ENCODE results near the gene TSPAN18. TPM values are rescaled to one million over a fixed set of nuclear protein-coding genes. Genes with fewer than 3 reads are reported as not detected.

Gene TSPAN18
- total RNA-seq, 2 experiments from 2014 or later = 7.3 to 8.4 TPM

- no peak overlapping the region for H3K27ac Mint-ChIP-seq
- intact Hi-C loops (cut with micrococcal nuclease) = no loop called here
- no peaks in the 10 kb centered on the region for H3K36me3 Mint-ChIP-seq (ENCODE audit: low read depth)
- no peaks in the 10 kb centered on the region for H3K9me3 Mint-ChIP-seq
- no peak for DNase-seq
- no peaks in the 10 kb centered on the region for H3K27me3 Mint-ChIP-seq (ENCODE audit: low read depth)
- CTCF ChIA-PET = interaction anchor here (0.8 kb wide), 1 partner anchor 11 kb away, joined by 3 read pairs; no protein-coding TSS in a partner anchor
- no peak overlapping the region for H3K4me3 Mint-ChIP-seq
- H3K4me1 Mint-ChIP-seq (ENCODE audit: low read depth) = peaks cover 12% of the 10 kb centered on the region
Observed at GRCh38 chr11:44698252-44698912, 28.4 kb upstream of the TSPAN18 start.

GRCh38 chr11:44699497-44700408 lies 27.0 kb upstream of the TSPAN18 start:
- Mint-ChIP-seq H3K9me3 (peaks cover 5% of the 10 kb centered on the region), H3K27ac (no peak overlapping the region), H3K4me3 (no peak overlapping the region), H3K4me1 (ENCODE audit: low read depth) (peaks cover 9% of the 10 kb centered on the region), H3K27me3 (ENCODE audit: low read depth) (no peaks in the 10 kb centered on the region), H3K36me3 (ENCODE audit: low read depth) (no peaks in the 10 kb centered on the region)
- intact Hi-C loops (cut with micrococcal nuclease) = no loop called here
- CTCF ChIA-PET = no interaction called here
- no peak for DNase-seq

GRCh38 chr11:44701276-44701675 lies 25.5 kb upstream of the TSPAN18 start:
- peaks cover 5% of the 10 kb centered on the region for H3K9me3 Mint-ChIP-seq
- CTCF ChIA-PET = no interaction called here
- no peak overlapping the region for H3K27ac Mint-ChIP-seq
- intact Hi-C loops (cut with micrococcal nuclease) = no loop called here
- H3K4me3 Mint-ChIP-seq = no peak overlapping the region
- H3K27me3 Mint-ChIP-seq (ENCODE audit: low read depth) = no peaks in the 10 kb centered on the region
- H3K36me3 Mint-ChIP-seq (ENCODE audit: low read depth) = no peaks in the 10 kb centered on the region
- DNase-seq = no peak
- peaks cover 6% of the 10 kb centered on the region for H3K4me1 Mint-ChIP-seq (ENCODE audit: low read depth)

- Mint-ChIP-seq H3K27me3 (ENCODE audit: low read depth) (no peaks in the 10 kb centered on the region), H3K4me3 (no peak overlapping the region)
Observed at GRCh38 chr11:44702889-44703288, 23.9 kb upstream of the TSPAN18 start.

GRCh38 chr11:44707094-44707493 lies 19.7 kb upstream of the TSPAN18 start:
- H3K4me1 Mint-ChIP-seq (ENCODE audit: low read depth) = peaks cover 29% of the 10 kb centered on the region
- DNase-seq = no peak
- H3K27ac Mint-ChIP-seq = no peak overlapping the region
- no peaks in the 10 kb centered on the region for H3K36me3 Mint-ChIP-seq (ENCODE audit: low read depth)
- H3K9me3 Mint-ChIP-seq = peaks cover 11% of the 10 kb centered on the region
- no peaks in the 10 kb centered on the region for H3K27me3 Mint-ChIP-seq (ENCODE audit: low read depth)
- H3K4me3 Mint-ChIP-seq = no peak overlapping the region
- CTCF ChIA-PET = no interaction called here
- intact Hi-C loops (cut with micrococcal nuclease) = no loop called here

More at GRCh38 chr11:44702889-44703288, 23.9 kb upstream of the TSPAN18 start:
- peaks cover 8% of the 10 kb centered on the region for H3K9me3 Mint-ChIP-seq
- no peak overlapping the region for H3K27ac Mint-ChIP-seq
- DNase-seq = no peak
- intact Hi-C loops (cut with micrococcal nuclease) = no loop called here
- CTCF ChIA-PET = no interaction called here
- peaks cover 6% of the 10 kb centered on the region for H3K4me1 Mint-ChIP-seq (ENCODE audit: low read depth)
- H3K36me3 Mint-ChIP-seq (ENCODE audit: low read depth) = no peaks in the 10 kb centered on the region

- CTCF ChIA-PET = no interaction called here
Observed at GRCh38 chr11:44708009-44708408, 18.8 kb upstream of the TSPAN18 start.

GRCh38 chr11:44708523-44709280 lies 18.1 kb upstream of the TSPAN18 start:
- H3K27me3 Mint-ChIP-seq (ENCODE audit: low read depth) = no peaks in the 10 kb centered on the region
- no peaks in the 10 kb centered on the region for H3K36me3 Mint-ChIP-seq (ENCODE audit: low read depth)
- no peak for DNase-seq
- CTCF ChIA-PET = no interaction called here
- H3K27ac Mint-ChIP-seq = no peak overlapping the region
- intact Hi-C loops (cut with micrococcal nuclease) = no loop called here
- H3K4me1 Mint-ChIP-seq (ENCODE audit: low read depth) = peaks cover 26% of the 10 kb centered on the region
- peaks cover 10% of the 10 kb centered on the region for H3K9me3 Mint-ChIP-seq
- H3K4me3 Mint-ChIP-seq = no peak overlapping the region

More at GRCh38 chr11:44708009-44708408, 18.8 kb upstream of the TSPAN18 start:
- Mint-ChIP-seq H3K9me3 (peaks cover 11% of the 10 kb centered on the region), H3K36me3 (ENCODE audit: low read depth) (no peaks in the 10 kb centered on the region), H3K4me1 (ENCODE audit: low read depth) (peaks cover 26% of the 10 kb centered on the region), H3K27ac (no peak overlapping the region), H3K4me3 (no peak overlapping the region), H3K27me3 (ENCODE audit: low read depth) (no peaks in the 10 kb centered on the region)
- no peak for DNase-seq
- intact Hi-C loops (cut with micrococcal nuclease) = no loop called here

- H3K9me3 Mint-ChIP-seq = peaks cover 6% of the 10 kb centered on the region
- H3K4me3 Mint-ChIP-seq = no peak overlapping the region
- H3K27ac Mint-ChIP-seq = no peak overlapping the region
- H3K36me3 Mint-ChIP-seq (ENCODE audit: low read depth) = no peaks in the 10 kb centered on the region
- peaks cover 26% of the 10 kb centered on the region for H3K4me1 Mint-ChIP-seq (ENCODE audit: low read depth)
- CTCF ChIA-PET = no interaction called here
- intact Hi-C loops (cut with micrococcal nuclease) = no loop called here
- H3K27me3 Mint-ChIP-seq (ENCODE audit: low read depth) = no peaks in the 10 kb centered on the region
- no peak for DNase-seq
Observed at GRCh38 chr11:44709281-44709562, 17.5 kb upstream of the TSPAN18 start.

GRCh38 chr11:44709966-44710365 lies 16.8 kb upstream of the TSPAN18 start:
- Mint-ChIP-seq H3K27me3 (ENCODE audit: low read depth) (no peaks in the 10 kb centered on the region), H3K4me3 (no peak overlapping the region), H3K36me3 (ENCODE audit: low read depth) (no peaks in the 10 kb centered on the region), H3K4me1 (ENCODE audit: low read depth) (peaks cover 26% of the 10 kb centered on the region), H3K27ac (no peak overlapping the region), H3K9me3 (peaks cover 7% of the 10 kb centered on the region)
- CTCF ChIA-PET = interaction anchor here (0.5 to 1.3 kb wide), 4 partner anchors 12 to 185 kb away, joined by 3 to 5 read pairs (median 3); no protein-coding TSS in a partner anchor
- intact Hi-C loops (cut with micrococcal nuclease) = no loop called here
- DNase-seq = no peak

GRCh38 chr11:44711113-44711786 lies 15.5 kb upstream of the TSPAN18 start:
- no peaks in the 10 kb centered on the region for H3K27me3 Mint-ChIP-seq (ENCODE audit: low read depth)
- peaks cover 7% of the 10 kb centered on the region for H3K9me3 Mint-ChIP-seq
- CTCF ChIA-PET = interaction anchor here (0.6 to 1.6 kb wide), 4 partner anchors 11 to 96 kb away, joined by 3 read pairs; no protein-coding TSS in a partner anchor
- no peak for DNase-seq
- intact Hi-C loops (cut with micrococcal nuclease) = no loop called here
- H3K4me1 Mint-ChIP-seq (ENCODE audit: low read depth) = peaks cover 26% of the 10 kb centered on the region
- no peak overlapping the region for H3K4me3 Mint-ChIP-seq
- no peak overlapping the region for H3K27ac Mint-ChIP-seq
- H3K36me3 Mint-ChIP-seq (ENCODE audit: low read depth) = no peaks in the 10 kb centered on the region

GRCh38 chr11:44711787-44712608 lies 14.8 kb upstream of the TSPAN18 start:
- Mint-ChIP-seq H3K4me1 (ENCODE audit: low read depth) (peaks cover 26% of the 10 kb centered on the region), H3K36me3 (ENCODE audit: low read depth) (no peaks in the 10 kb centered on the region), H3K9me3 (peaks cover 7% of the 10 kb centered on the region), H3K4me3 (no peak overlapping the region), H3K27me3 (ENCODE audit: low read depth) (no peaks in the 10 kb centered on the region), H3K27ac (no peak overlapping the region)
- CTCF ChIA-PET = interaction anchor here (0.6 to 1.6 kb wide), 4 partner anchors 11 to 392 kb away, joined by 3 to 6 read pairs (median 3); no protein-coding TSS in a partner anchor
- no peak for DNase-seq
- intact Hi-C loops (cut with micrococcal nuclease) = no loop called here

Measured in activated naive CD4-positive, alpha-beta T cell treated with anti-CD3 and anti-CD28 coated beads for 36 hours (primary cell).